Activated T-cell treated with anti-CD3 and anti-CD28 coated beads, Interleukin-2, amount 50 U/mL, for 24 hours (primary cell): ENCODE measurements around the gene FAM149B1.

Experiments
- DNase-seq: peaks from one replicate; pipeline ENCODE4 v3.0.0-alpha.2; 2020
- H3K27ac Mint-ChIP-seq: 2 replicates; pipeline ENCODE4 v1.8.0; 2020; ENCODE audit warnings: mild to moderate bottlenecking, mixed read lengths
- H3K27me3 Mint-ChIP-seq: 2 replicates; pipeline ENCODE4 v1.8.0; 2020; ENCODE audit warnings: mixed read lengths
- H3K36me3 Mint-ChIP-seq: 2 replicates; pipeline ENCODE4 v1.8.0; 2020; ENCODE audit warnings: low read depth, mixed read lengths
- H3K4me1 Mint-ChIP-seq: 2 replicates; pipeline ENCODE4 v1.8.0; 2020; ENCODE audit warnings: low read depth, mixed read lengths
- H3K4me3 Mint-ChIP-seq: 2 replicates; pipeline ENCODE4 v1.8.0; 2020; ENCODE audit warnings: mild to moderate bottlenecking, moderate library complexity, mixed read lengths
- H3K9me3 Mint-ChIP-seq: 2 replicates; pipeline ENCODE4 v1.8.0; 2020; ENCODE audit warnings: mixed read lengths

The FAM149B1 gene

DNA sequence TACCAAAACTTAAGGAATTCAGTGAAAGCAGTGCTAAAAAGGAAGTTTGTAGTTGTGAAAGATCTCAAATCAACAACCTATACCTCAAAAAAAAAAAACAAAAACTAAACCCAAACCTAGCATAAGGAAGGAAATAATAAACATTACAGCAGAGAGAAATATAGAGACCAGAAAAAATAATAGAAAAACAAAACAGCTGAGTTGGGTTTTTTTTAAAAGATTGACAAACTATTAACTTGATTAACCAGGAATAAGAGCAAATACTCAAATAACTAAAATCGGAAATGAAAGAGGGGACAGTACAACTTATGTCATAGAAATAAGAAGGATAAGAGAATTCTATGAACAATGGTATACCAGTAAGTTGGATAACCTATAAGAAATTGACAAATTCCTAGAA lies 6.8 kb upstream of the FAM149B1 start:
- Mint-ChIP-seq H3K36me3 (peaks cover 65% of the 10 kb centered on the region), H3K9me3 (no peaks in the 10 kb centered on the region), H3K27ac (peak overlapping the region; percentile 23)

DNA sequence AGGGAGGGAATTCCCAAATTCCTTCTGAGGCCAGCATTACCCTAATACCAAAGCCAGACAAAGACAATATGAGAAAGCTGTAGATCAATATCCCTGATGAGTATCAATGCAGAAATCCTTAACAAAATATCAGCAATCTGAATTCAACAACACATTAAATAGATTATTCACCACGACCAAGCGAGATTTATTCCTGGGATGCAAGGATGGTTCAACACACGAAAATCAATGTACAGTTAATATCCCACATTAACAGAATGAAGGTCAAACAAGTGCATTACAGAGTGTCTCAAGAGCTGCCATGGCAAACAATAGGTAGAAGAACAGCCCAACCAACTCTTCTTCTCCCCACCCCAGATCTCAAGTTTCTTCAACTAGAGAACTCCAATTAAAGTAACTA lies 6.3 kb upstream of the FAM149B1 start:
- Mint-ChIP-seq H3K27me3 (no peaks in the 10 kb centered on the region), H3K36me3 (peaks cover 65% of the 10 kb centered on the region), H3K27ac (peak overlapping the region; percentile 23), H3K9me3 (no peaks in the 10 kb centered on the region), H3K4me3 (no peak overlapping the region), H3K4me1 (peaks cover 52% of the 10 kb centered on the region)
- DNase-seq = no peak

More for the DNA sequence above, 6.8 kb upstream of the FAM149B1 start:
- H3K4me3 Mint-ChIP-seq = no peak overlapping the region
- DNase-seq = no peak
- peaks cover 46% of the 10 kb centered on the region for H3K4me1 Mint-ChIP-seq
- H3K27me3 Mint-ChIP-seq = no peaks in the 10 kb centered on the region

DNA sequence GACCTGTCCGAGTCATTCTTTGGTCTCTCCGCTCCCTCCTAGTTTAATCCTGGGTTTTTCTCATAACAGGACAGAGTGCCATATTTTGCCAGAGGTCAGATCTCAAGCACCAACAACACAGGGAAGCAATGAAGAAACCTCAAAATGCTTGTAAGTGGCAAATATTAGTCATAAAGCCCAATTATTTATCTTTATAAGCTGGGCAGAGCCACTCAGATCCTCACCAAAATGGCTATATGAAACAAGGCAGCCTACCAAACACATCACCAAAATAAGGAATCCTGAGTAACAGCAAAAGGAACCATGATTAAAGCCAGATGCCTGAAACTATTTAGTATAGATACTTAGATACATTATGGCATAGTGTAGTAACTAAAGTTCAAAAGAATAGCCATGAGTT lies 4.8 kb upstream of the FAM149B1 start:
- no peak for DNase-seq
- Mint-ChIP-seq H3K4me3 (no peak overlapping the region), H3K36me3 (peaks cover 71% of the 10 kb centered on the region), H3K27me3 (no peaks in the 10 kb centered on the region), H3K27ac (peak overlapping the region; percentile 75), H3K4me1 (peaks cover 59% of the 10 kb centered on the region), H3K9me3 (no peaks in the 10 kb centered on the region)

DNA sequence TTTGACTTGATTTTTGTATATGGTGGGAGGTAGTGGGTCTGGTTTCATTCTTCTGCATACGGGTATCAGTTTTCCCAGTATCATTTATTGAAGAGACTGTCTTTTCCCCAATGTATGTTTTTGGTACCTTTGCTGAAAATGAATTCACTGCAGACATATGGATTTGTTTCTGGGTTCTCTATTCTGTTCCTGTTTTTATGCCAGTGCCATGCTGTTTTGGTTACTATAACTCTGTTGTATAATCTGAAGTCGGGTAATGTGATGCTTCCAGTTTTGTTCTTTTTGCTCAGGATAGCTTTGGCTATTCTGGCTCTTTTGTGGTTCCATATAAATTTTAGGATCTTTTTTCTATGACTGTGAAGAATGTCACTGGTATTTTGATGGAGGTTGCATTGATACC lies 947 bp upstream of the FAM149B1 start:
- H3K27ac Mint-ChIP-seq = peak overlapping the region; percentile 100
- no peak for DNase-seq
- no peaks in the 10 kb centered on the region for H3K27me3 Mint-ChIP-seq
- peaks cover 44% of the 10 kb centered on the region for H3K4me1 Mint-ChIP-seq
- peaks cover 53% of the 10 kb centered on the region for H3K36me3 Mint-ChIP-seq
- no peaks in the 10 kb centered on the region for H3K9me3 Mint-ChIP-seq
- H3K4me3 Mint-ChIP-seq = peak overlapping the region; percentile 100

DNA sequence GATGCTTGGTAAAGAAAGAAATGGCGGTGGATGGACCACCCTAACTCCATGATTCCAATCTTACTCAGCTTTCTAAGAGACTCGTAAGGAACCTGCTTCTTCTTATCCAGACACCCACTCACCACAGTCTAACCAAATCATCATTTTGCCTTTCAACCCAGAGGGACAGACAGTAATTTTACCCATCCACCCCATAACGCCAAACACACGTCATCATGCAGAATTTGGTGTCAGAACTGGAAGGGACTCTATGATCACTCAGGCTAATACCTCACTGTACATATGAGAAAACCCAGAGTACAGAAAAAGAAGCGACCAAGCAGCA lies 499 bp upstream of the FAM149B1 start:
- Mint-ChIP-seq H3K9me3 (no peaks in the 10 kb centered on the region), H3K4me3 (peak overlapping the region; percentile 100), H3K36me3 (peaks cover 49% of the 10 kb centered on the region), H3K27ac (peak overlapping the region; percentile 100), H3K4me1 (peaks cover 40% of the 10 kb centered on the region), H3K27me3 (no peaks in the 10 kb centered on the region)
- no peak for DNase-seq

DNA sequence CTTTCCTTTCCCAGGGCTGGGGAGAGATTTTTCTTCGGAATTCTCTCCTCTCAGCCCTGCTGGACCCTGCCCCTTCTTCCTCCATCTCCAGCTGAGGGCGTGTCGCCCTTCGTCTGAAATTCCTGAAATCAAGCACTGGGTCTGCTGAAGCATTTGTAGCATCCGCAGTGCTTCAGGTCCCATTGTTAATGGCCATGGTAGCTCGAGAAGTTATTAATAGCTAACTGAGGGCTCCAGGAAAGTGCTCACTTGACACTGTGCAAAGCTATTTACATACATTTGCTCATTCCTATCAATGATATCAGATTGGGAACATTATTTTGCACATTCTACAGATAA lies 515 bp downstream of the FAM149B1 start:
- Mint-ChIP-seq H3K27ac (peak overlapping the region; percentile 100), H3K4me3 (peak overlapping the region; percentile 100), H3K4me1 (peaks cover 33% of the 10 kb centered on the region), H3K36me3 (peaks cover 41% of the 10 kb centered on the region), H3K27me3 (no peaks in the 10 kb centered on the region), H3K9me3 (no peaks in the 10 kb centered on the region)
- no peak for DNase-seq

DNA sequence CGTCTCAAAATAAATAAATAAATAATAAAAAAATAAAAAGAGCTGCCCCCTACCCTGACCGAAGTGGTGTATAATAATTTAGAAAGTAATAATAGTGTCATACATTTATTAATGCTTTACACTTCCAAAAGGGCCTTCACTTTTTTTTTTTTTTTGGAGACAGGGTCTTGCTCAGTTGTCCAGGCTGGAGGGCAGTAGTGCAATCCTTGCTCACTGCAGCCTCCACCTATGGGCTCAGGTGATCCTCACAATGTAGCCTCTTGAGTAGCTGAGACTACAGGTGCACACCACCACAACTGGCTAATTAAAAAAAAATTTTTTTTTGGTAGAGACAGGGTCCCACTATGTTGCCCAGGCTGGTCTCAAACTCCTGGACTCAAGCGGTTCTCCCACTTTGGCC lies 1.4 kb downstream of the FAM149B1 start:
- Mint-ChIP-seq H3K27ac (no peak overlapping the region), H3K4me1 (peaks cover 28% of the 10 kb centered on the region)

DNA sequence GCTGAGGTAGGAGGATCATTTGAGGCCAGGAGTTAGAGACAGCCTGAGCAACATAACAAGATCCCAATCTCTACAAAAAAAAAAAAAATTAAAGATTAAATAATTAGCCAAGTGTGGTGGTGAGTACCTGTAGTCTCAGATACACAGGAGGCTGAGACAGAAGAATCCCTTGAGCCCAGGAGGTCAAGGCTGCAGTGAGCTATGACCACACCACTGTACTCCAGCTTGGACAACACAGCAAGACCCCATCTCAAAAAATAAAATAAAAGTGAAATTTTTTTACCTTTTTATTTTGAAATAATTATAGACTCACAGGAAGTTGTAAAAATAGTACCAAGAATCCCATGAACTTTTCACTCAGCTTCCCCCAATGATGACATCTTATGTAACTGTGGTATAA lies 4.9 kb downstream of the FAM149B1 start:
- DNase-seq = no peak
- Mint-ChIP-seq H3K4me1 (peaks cover 6% of the 10 kb centered on the region), H3K27ac (no peak overlapping the region), H3K27me3 (no peaks in the 10 kb centered on the region), H3K36me3 (peaks cover 22% of the 10 kb centered on the region), H3K9me3 (no peaks in the 10 kb centered on the region), H3K4me3 (no peak overlapping the region)

More for the DNA sequence above, 1.4 kb downstream of the FAM149B1 start:
- DNase-seq = no peak
- no peaks in the 10 kb centered on the region for H3K9me3 Mint-ChIP-seq
- H3K27me3 Mint-ChIP-seq = no peaks in the 10 kb centered on the region
- peaks cover 36% of the 10 kb centered on the region for H3K36me3 Mint-ChIP-seq
- peak overlapping the region; percentile 67 for H3K4me3 Mint-ChIP-seq

DNA sequence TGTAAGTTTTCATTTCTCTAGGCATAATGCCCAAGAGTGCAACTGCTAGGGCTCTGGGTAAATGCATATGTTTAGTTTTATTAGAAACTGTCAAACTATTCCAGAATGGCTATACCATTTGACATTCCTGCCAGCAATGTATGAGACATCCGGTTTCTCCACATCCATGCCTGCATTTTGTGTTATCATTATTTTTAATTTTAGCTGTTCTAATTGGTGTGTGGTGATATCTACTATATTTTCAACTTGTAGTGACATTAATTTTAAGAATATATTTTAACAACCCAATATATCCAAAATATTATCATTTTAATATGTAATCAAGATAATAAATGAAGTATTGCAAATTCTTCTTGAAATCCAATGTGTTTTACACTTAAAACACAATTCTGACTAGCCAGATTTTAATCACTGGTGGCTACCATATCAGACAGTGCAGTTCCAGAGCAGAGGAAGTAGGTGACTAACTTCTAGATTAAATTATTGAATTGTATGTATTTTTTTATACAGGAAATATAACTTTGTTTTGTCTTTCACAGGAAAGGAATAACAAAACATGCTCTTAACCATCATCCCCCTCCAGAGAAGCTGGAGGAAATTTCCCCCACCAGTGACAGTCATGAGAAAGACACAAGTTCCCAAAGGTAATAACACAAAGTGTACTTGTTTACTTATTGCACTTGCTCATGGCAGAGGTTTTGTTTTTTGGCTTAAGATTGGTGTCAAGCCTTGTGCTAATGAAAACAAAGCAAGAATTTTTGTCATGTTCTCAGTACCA lies 6.4 kb downstream of the FAM149B1 start:
- Mint-ChIP-seq H3K27ac (no peak overlapping the region), H3K9me3 (no peaks in the 10 kb centered on the region), H3K4me3 (no peak overlapping the region), H3K27me3 (no peaks in the 10 kb centered on the region), H3K4me1 (peaks cover under 1% of the 10 kb centered on the region), H3K36me3 (peaks cover 25% of the 10 kb centered on the region)
- DNase-seq = no peak

DNA sequence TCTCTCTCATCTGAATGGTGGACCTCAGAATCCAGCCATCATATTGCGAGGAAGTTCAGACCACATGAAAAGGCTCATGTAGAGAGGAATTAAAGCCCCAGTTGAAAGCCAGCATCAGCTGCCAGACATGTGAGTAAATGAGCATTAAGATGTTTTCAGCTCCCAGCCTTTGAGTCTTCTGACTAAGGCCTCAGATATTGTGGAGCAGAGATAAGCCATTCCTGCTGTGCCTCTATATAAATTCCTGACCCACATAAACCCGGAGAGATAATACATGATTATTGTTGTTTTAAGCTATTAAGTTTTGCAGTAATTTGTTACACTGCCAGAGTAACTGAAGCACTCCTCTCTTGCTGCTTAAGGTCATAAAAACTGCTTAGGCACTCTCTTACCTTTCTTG lies 14.6 kb downstream of the FAM149B1 start:
- Mint-ChIP-seq H3K36me3 (peaks cover 50% of the 10 kb centered on the region), H3K27me3 (no peaks in the 10 kb centered on the region), H3K27ac (no peak overlapping the region), H3K9me3 (no peaks in the 10 kb centered on the region), H3K4me1 (no peaks in the 10 kb centered on the region), H3K4me3 (no peak overlapping the region)
- no peak for DNase-seq

DNA sequence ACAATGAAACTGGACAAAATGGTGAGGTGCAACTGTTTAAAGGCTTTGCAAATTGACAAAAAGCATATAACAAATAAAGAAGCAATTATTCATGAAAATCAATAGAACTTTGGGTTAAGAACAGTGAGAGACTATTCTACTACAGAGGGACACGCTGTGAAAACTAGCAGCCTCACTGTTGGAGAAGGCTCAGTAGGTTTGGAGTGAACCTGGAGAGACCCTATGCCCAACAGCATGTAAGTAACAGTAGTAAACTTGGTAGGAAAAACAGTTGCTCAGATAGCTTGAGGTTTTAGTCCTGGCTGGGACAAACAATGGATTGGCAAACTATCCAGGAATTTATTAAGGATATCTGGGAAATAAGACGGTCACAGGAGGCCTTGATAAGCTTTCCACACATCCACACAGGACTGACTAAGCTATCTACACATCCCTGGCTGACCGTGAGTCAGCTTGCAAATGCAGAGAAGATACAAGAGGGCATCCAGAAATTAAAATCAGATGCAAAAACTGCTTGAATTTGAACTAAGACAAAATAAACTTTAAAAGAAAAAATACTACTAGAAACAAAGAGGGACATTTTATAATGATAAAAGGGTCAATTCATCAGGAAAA lies 15.9 kb downstream of the FAM149B1 start:
- DNase-seq = no peak
- no peak overlapping the region for H3K4me3 Mint-ChIP-seq
- no peak overlapping the region for H3K27ac Mint-ChIP-seq
- no peaks in the 10 kb centered on the region for H3K9me3 Mint-ChIP-seq
- H3K27me3 Mint-ChIP-seq = no peaks in the 10 kb centered on the region
- H3K4me1 Mint-ChIP-seq = no peaks in the 10 kb centered on the region
- peaks cover 41% of the 10 kb centered on the region for H3K36me3 Mint-ChIP-seq

DNA sequence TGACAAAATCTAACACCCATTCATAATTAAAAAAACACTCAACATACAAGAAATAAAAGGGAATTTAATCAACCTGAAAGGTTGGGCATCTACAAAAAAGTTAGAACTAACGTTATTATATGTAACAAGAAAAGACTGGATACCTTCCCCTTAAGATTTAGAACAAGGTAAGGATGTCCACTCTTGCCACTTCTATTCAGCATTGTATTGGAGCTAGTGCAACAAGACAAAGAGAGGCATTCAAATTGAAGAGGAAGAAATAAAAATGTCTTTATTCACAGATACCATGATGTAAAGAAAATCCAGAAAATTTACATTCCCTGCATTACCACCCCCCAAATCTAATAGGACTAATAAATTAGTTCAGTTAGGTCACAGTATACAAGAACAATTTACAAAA lies 18.3 kb downstream of the FAM149B1 start:
- Mint-ChIP-seq H3K4me3 (no peak overlapping the region), H3K27me3 (no peaks in the 10 kb centered on the region), H3K9me3 (no peaks in the 10 kb centered on the region), H3K36me3 (peaks cover 25% of the 10 kb centered on the region), H3K4me1 (no peaks in the 10 kb centered on the region), H3K27ac (no peak overlapping the region)
- DNase-seq = no peak

DNA sequence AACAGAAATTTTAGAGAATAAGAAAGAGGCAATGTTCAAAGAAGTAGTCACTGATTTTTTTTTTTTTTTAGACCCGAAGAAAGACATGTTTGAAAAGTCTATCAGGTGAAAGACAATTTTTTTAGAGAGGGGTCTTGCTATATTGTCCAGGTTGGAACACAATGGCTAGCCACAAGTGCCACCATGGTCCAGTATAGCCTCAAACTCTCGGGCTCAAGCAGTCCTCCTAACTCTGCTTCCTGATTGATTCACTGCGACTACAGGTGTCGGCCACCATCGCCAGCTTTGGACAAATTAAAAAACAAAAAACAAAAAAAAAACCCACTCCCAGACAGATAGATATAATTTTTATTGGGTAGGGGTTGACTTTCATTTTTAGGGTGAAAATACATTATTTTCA lies 22.3 kb downstream of the FAM149B1 start:
- no peaks in the 10 kb centered on the region for H3K9me3 Mint-ChIP-seq
- H3K36me3 Mint-ChIP-seq = peaks cover 7% of the 10 kb centered on the region
- no peak for DNase-seq
- no peaks in the 10 kb centered on the region for H3K27me3 Mint-ChIP-seq
- H3K4me1 Mint-ChIP-seq = no peaks in the 10 kb centered on the region
- no peak overlapping the region for H3K4me3 Mint-ChIP-seq
- H3K27ac Mint-ChIP-seq = no peak overlapping the region

DNA sequence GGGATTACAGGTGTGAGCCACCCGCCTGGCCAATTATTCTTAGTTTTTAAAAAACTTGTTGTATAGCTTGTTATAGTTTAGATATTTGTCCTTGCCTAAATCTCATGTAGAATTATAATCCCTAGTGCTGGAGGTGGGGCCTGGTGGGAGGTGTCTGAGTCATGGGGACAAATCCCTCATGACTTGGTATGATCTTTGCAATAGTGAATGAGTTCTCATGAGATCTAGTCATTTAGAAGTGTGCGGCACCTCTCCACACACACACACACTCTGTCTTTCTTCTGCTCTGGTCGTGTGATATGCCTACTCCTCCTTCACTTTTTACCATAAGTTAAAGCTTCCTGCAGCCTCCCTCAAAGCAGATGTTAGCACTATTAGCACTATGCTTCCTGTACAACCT lies 37.2 kb downstream of the FAM149B1 start:
- Mint-ChIP-seq H3K27ac (no peak overlapping the region), H3K27me3 (no peaks in the 10 kb centered on the region), H3K36me3 (peaks cover 11% of the 10 kb centered on the region), H3K4me3 (no peak overlapping the region), H3K9me3 (no peaks in the 10 kb centered on the region), H3K4me1 (no peaks in the 10 kb centered on the region)
- no peak for DNase-seq

DNA sequence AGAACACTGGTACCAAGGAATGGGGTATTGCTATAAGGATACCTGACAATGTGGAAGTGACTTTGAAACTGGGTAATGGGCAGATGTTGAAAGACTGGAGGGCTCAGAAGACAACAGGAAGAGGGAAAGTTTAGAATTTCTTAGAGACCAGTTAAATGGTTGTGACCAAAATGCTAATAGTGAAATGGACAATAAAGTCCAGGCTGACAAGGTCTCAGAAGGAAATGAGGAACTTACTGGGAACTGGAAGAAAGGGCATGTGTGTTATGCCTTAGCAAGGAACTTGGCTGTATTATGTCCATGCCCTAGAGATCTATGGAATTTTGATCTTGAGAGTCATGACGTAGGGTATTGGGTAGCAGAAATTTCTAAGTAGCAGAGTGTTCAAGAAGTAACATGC lies 38.0 kb downstream of the FAM149B1 start:
- DNase-seq = no peak
- H3K9me3 Mint-ChIP-seq = no peaks in the 10 kb centered on the region
- H3K27ac Mint-ChIP-seq = no peak overlapping the region
- no peaks in the 10 kb centered on the region for H3K27me3 Mint-ChIP-seq
- H3K4me1 Mint-ChIP-seq = no peaks in the 10 kb centered on the region
- peaks cover 16% of the 10 kb centered on the region for H3K36me3 Mint-ChIP-seq
- H3K4me3 Mint-ChIP-seq = no peak overlapping the region
